GM15510 (cell line): ENCODE data around the gene TMEM235.

Experiments used
- POLR2A ChIP-seq: IDR thresholded peaks from 3 replicates; pipeline ENCODE4 v1.6.1; 2011; ENCODE audit warnings: borderline replicate concordance; ENCODE audit not compliant: insufficient read length; ENCODE audit errors: extremely low read depth

The TMEM235 gene

DNA sequence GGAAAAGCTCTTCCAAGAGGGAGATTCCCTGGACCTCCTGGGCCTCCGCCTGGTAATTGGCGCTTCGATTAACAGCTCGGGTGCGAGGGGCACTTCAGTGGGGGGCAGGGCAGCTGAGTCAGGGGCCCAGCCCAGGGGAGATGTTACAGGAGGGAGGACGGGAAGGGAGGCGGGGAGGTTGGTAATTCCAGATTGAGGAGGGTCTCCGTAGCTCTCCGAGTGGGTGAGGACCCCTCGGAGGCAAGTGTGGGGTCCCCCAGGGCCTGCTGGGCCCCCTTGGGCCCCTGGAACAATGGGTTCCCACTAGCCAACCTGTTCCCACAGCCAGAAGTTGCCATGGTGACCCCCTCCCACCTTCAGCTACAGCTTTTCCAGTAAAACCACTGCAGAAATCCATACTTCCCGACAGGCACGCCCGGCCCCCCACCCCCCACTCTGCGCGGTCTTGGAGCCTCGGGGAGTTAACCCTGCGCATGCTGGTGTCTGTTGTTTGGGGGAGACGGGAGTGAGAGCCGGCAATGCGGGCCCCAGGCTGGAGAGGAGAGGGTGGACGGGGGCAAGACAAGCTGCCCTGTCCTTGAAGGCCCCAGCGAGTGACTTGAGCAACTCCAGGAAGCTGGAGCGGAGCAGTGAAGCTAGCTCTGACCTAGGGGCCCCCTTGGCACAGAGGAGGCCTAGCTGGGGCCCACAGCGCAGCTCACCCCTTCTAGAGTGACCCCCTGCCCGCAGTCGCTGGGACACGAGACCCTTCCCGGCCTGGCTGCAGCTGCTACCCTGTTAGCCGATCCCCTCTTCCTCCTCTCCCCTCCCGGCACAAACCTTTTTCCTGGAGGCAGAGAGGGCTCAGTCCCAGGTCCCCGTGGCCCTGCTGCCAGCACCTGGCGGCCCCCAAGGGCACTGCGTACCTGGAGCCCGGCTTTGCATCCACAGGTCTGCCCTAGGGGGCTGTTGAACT, 37.8 kb downstream of the TMEM235 start:
- TF ChIP-seq POLR2A: no peak

GRCh38 chr17:78269955-78270381, 38.5 kb downstream of the TMEM235 start:
- TF ChIP-seq POLR2A: no peak

DNA sequence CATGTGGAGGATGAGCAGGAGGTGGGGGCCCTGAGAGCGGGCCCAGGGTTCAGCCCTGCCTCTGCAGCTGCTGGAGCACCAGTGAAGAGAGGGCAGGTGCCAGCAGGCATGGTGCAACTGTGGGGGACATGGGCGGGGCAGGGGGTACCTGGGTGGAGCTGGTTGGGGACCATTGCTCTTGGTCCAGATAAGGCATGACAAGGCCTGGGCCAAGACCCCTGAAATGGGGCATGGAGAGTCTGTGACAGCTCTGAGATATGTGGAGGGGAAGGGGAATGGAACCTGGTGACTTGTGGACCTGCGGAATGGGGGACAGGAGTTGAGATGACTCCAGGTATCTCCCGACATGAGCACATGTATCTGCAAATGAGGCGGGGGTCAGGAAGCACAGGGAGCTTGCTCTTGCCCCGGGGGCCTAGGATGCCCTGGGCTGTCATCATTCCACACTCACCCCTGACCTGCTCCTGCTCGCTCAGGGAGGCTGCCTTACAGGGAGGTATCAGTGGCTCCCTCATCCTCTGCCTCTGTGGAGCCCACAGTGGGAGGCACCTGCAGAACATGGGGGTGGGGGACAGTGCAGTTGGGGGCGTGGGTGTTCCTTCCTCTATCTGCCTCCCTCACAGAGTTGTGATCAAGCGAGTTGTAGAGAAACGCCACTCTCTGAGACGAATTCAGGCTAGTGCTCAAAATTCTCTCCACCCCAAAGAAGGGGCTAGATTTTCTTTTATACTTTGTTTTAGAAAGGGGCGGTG, 40.2 kb downstream of the TMEM235 start:
- TF ChIP-seq POLR2A: no peak

- TF ChIP-seq POLR2A: no peak
These were observed 40.9 kb downstream of the TMEM235 start for GRCh38 chr17:78272181-78272913.

DNA sequence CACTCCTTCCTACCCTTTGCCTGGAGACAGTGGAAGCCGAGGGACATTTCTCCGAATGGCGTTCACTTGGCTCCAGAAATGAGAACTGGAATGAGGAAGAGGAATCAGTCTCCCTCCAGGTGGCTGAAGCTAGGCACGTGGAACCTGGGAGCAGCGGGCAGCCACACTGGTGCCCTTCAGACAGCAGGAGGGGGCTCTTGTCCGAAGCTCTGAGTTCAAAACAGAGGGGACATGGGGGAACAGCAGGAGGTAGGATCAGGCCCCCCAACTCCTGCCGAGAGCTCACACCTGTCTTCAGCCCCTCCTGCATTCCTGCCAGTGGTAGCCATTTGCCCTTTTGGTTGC, 41.5 kb downstream of the TMEM235 start:
- no peak for TF ChIP-seq POLR2A

DNA sequence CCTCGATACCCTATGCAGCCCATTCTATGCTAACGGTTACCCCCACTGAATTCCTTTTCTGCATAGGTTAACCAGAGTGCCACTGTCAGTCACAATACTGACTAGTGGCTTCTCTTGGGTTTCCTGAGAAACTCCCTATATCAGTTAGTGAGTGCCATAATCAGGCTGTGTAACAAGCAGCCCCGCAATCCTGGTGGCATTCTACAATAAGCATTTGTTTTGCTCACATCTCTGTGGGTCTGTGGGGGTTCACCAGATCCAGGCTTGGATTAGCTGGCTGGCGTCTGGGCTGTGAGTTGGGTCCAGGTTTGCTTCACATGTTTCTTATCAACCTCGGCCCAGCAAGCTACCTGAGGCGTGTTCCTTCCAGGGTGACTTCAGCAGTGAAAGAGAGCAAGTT, 42.4 kb downstream of the TMEM235 start:
- TF ChIP-seq POLR2A: no peak

- TF ChIP-seq POLR2A: no peak
These were observed 43.9 kb downstream of the TMEM235 start for GRCh38 chr17:78275355-78275754.

- TF ChIP-seq POLR2A: no peak
These were observed 44.9 kb downstream of the TMEM235 start for GRCh38 chr17:78276098-78276887.

DNA sequence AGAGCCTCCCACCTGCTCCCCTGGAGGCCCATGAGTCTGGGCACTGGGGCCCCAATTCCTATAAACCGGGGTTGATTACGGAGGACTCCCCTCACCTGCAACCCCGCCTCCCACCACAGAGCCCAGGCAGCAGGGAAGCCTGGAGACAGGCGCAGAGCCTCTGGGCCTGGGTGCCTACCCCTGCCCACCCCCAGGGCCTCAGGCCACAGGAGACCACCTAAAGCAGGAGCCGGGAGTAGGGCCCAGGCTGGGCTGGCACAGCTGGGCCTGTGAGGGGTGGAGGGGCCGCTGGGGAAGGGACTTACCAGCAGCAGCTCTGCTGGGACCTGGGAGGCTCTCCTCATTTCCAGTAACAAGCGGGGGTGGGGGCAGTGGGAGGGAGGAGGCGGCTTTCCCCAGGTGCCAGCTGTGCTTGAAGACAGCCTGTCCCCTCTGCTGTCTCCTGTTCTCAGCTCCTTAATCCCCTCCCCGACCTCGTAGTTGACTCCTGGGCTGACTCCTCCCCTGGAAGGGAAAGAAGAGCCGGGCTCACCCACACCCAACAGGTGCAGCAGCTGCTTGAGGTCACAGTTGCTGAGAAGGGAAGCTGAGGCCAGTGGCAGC, 46.8 kb downstream of the TMEM235 start:
- TF ChIP-seq POLR2A: no peak

DNA sequence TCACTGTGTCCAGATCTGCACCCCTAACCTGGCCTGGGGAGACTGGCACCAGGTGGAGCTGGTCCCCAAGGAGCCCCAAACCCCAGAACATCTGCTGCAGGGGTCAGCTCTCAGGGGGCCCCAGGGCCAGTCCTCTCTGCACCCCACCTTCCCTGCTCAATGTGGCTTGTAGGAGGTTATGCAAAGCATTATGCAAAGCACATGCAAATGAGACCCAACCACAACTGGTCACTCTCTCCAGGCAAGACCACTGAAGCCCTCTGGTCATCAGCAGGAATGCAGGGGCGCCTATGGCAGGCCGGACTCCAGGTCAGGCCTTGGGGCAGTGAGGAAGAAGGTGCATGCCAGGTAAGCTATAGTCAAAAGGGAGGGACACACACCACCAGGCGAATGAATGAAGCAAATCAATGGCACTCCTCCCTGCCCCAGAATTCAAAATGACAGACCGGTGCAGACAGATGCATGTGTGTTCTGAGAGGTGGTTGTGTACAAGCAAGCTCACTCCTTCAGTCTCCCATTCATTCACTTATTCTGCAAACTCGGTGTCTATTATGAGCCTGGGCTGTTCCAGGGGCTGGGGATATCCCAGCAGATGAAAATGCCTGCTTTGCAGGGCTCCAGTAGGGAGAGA, 48.0 kb downstream of the TMEM235 start:
- no peak for TF ChIP-seq POLR2A

GRCh38 chr17:78281249-78281845, 49.9 kb downstream of the TMEM235 start:
- no peak for TF ChIP-seq POLR2A

- no peak for TF ChIP-seq POLR2A
These were observed 52.7 kb downstream of the TMEM235 start for GRCh38 chr17:78284146-78284545.

DNA sequence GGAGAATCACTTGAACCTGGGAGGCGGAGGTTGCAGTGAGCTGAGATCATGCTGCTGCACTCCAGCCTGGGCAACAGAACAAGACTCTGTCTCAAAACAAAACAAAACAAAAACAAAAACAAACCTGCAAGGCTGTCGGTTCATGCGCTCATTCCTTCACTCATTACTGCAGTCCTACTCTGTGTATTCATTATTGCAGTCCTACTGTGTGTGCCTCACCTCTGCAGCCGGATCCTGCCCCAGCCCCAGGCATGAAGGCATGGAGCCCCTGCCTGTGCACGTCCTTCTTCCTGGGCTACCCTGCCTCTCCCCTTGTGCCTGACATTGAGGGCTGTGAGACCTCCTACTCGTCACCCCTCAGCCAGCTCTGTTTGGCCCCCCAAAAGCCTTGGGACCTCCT, 57.6 kb downstream of the TMEM235 start:
- no peak for TF ChIP-seq POLR2A
